ENCODE results near the gene RNF166. TPM values are rescaled to one million over a fixed set of nuclear protein-coding genes. Genes with fewer than 3 reads are reported as not detected.

RNF166 gene
- total and polyA plus RNA-seq, 2 of the 13 experiments (the other 11 are each of a cell fraction or from before 2014, with no cell fraction given): 21.4 to 23.0 TPM

DNA sequence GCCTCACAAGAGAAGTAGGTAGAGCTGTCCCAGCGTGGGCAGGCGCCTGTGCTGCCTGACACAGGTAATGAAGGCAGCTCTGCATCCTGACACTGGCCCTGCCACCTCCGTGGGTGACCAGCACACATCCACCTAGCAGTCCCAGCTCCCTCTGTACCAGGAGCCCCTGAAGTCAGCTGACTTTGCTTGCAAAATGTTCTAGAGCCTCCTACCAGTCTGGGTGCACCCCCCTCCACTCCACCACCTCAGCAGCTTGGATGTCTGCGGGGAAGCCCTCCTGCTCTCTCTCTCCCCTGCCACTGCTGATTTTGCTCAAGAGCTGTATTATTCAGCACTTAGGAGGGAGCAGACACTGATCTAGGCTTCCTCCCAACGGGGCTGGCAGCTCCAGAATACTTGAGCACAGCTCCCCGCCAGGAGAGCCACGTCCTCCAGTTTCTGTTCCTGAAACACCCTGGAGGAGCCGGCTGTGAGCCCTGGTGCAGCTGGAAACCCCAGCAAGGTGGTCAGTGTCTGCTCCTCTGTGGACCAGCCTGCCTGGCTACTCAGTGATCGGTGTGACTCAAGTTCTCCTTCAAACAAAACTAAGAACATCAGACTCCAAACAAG is 1.0 kb downstream of the RNF166 start (continued):
- TF ChIP-seq, protein P1, sequence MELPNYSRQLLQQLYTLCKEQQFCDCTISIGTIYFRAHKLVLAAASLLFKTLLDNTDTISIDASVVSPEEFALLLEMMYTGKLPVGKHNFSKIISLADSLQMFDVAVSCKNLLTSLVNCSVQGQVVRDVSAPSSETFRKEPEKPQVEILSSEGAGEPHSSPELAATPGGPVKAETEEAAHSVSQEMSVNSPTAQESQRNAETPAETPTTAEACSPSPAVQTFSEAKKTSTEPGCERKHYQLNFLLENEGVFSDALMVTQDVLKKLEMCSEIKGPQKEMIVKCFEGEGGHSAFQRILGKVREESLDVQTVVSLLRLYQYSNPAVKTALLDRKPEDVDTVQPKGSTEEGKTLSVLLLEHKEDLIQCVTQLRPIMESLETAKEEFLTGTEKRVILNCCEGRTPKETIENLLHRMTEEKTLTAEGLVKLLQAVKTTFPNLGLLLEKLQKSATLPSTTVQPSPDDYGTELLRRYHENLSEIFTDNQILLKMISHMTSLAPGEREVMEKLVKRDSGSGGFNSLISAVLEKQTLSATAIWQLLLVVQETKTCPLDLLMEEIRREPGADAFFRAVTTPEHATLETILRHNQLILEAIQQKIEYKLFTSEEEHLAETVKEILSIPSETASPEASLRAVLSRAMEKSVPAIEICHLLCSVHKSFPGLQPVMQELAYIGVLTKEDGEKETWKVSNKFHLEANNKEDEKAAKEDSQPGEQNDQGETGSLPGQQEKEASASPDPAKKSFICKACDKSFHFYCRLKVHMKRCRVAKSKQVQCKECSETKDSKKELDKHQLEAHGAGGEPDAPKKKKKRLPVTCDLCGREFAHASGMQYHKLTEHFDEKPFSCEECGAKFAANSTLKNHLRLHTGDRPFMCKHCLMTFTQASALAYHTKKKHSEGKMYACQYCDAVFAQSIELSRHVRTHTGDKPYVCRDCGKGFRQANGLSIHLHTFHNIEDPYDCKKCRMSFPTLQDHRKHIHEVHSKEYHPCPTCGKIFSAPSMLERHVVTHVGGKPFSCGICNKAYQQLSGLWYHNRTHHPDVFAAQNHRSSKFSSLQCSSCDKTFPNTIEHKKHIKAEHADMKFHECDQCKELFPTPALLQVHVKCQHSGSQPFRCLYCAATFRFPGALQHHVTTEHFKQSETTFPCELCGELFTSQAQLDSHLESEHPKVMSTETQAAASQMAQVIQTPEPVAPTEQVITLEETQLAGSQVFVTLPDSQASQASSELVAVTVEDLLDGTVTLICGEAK (IDR thresholded peaks at IDR 0.05): no peak
- TF ChIP-seq, protein P1 (CRISPR knock-in tag; IDR thresholded peaks at IDR 0.05): no peak
- TF ChIP-seq AHR (CRISPR knock-in tag; IDR thresholded peaks at IDR 0.05) (no peak), ZNF225 (CRISPR knock-in tag; IDR thresholded peaks at IDR 0.05) (no peak), HOXA7 (CRISPR knock-in tag; IDR thresholded peaks at IDR 0.05) (no peak), PHF21A (CRISPR knock-in tag; IDR thresholded peaks at IDR 0.05) (no peak), SRF (IDR thresholded peaks at IDR 0.05; ENCODE audit: low read depth, low read length) (no peak), ZNF33A (CRISPR knock-in tag; IDR thresholded peaks at IDR 0.05; ENCODE audit: borderline replicate concordance) (no peak), SP2 (CRISPR knock-in tag; IDR thresholded peaks at IDR 0.05) (no peak), MED8 (CRISPR knock-in tag; IDR thresholded peaks at IDR 0.05; ENCODE audit: insufficient replicate concordance) (no peak), NFE2 (CRISPR knock-in tag; IDR thresholded peaks at IDR 0.05) (no peak)
- TF ChIP-seq, protein P2, sequence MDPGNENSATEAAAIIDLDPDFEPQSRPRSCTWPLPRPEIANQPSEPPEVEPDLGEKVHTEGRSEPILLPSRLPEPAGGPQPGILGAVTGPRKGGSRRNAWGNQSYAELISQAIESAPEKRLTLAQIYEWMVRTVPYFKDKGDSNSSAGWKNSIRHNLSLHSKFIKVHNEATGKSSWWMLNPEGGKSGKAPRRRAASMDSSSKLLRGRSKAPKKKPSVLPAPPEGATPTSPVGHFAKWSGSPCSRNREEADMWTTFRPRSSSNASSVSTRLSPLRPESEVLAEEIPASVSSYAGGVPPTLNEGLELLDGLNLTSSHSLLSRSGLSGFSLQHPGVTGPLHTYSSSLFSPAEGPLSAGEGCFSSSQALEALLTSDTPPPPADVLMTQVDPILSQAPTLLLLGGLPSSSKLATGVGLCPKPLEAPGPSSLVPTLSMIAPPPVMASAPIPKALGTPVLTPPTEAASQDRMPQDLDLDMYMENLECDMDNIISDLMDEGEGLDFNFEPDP (CRISPR knock-in tag; conservative IDR thresholded peaks at IDR 0.05): 0 out of 2 replicates have a peak, but pooled peaks have one; percentile 66
- TF ChIP-seq, protein P3, sequence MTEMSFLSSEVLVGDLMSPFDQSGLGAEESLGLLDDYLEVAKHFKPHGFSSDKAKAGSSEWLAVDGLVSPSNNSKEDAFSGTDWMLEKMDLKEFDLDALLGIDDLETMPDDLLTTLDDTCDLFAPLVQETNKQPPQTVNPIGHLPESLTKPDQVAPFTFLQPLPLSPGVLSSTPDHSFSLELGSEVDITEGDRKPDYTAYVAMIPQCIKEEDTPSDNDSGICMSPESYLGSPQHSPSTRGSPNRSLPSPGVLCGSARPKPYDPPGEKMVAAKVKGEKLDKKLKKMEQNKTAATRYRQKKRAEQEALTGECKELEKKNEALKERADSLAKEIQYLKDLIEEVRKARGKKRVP (CRISPR knock-in tag; IDR thresholded peaks at IDR 0.05): no peak
- TF ChIP-seq, protein P4, sequence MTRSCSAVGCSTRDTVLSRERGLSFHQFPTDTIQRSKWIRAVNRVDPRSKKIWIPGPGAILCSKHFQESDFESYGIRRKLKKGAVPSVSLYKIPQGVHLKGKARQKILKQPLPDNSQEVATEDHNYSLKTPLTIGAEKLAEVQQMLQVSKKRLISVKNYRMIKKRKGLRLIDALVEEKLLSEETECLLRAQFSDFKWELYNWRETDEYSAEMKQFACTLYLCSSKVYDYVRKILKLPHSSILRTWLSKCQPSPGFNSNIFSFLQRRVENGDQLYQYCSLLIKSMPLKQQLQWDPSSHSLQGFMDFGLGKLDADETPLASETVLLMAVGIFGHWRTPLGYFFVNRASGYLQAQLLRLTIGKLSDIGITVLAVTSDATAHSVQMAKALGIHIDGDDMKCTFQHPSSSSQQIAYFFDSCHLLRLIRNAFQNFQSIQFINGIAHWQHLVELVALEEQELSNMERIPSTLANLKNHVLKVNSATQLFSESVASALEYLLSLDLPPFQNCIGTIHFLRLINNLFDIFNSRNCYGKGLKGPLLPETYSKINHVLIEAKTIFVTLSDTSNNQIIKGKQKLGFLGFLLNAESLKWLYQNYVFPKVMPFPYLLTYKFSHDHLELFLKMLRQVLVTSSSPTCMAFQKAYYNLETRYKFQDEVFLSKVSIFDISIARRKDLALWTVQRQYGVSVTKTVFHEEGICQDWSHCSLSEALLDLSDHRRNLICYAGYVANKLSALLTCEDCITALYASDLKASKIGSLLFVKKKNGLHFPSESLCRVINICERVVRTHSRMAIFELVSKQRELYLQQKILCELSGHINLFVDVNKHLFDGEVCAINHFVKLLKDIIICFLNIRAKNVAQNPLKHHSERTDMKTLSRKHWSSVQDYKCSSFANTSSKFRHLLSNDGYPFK (CRISPR knock-in tag; IDR thresholded peaks at IDR 0.05; ENCODE audit: borderline replicate concordance): 0 out of 2 replicates have a peak, but pooled peaks have one; percentile 14
